ENCODE data around the gene DDC. TPM values are rescaled to one million over a fixed set of nuclear protein-coding genes. Genes with fewer than 3 reads are reported as not detected.

The DDC gene
- total RNA-seq, 2 donors from 2014 or later, result 0.85 TPM; not detected in 1

DNA sequence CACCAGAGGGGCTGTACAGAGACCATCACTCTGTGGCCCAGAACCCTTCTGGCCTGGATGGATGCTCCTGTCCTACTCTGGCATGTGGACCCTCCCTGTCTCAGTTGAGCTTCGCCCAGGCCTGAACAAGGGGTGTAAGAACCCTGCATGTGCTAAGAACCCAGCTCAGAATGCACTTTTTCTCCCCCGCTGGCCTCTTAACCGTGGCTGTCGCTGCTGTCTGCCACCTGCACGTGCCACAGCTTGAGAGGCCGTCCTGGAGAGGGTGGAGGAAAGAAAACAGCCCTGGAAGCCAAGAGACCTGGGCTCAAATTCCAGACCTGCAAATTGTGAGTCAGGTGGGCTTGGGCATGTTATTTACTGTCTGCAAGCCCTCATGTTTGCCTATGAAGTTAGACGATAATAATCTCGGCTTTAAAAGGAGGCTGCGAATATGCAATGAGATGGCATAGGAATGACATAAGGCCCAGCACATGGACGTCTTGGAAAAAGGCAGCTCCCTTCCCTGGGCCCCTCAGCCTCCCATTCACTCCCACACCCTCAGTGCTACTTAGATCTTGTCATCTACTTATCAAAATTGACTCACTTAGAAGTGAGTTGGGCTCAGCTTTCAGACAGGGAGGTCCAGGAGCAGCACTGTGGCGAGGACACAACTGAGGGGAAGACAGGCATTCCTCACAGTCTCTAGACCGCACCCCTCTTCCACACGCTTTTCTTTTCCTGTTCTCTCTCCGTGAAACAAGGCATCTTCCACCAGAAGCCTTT lies 146.5 kb downstream of the DDC start:
- Histone ChIP-seq H3K4me3 (no peak overlapping the region), H3K36me3 (no peaks in the 10 kb centered on the region), H3K9me3 (no peaks in the 10 kb centered on the region), H3K27ac (no peak overlapping the region), H3K27me3 (replicated peaks; ENCODE audit: insufficient read depth) (no peaks in the 10 kb centered on the region), H3K4me1 (ENCODE audit: control insufficient read depth in 1 of 2, low read depth in 2 of 2) (no peaks in the 10 kb centered on the region)
- ATAC-seq (ENCODE audit: insufficient number of reproducible peaks, low FRiP score, low read depth) (no peak), DNase-seq (ENCODE audit: low spot score) (no peak)
- TF ChIP-seq, protein P1, sequence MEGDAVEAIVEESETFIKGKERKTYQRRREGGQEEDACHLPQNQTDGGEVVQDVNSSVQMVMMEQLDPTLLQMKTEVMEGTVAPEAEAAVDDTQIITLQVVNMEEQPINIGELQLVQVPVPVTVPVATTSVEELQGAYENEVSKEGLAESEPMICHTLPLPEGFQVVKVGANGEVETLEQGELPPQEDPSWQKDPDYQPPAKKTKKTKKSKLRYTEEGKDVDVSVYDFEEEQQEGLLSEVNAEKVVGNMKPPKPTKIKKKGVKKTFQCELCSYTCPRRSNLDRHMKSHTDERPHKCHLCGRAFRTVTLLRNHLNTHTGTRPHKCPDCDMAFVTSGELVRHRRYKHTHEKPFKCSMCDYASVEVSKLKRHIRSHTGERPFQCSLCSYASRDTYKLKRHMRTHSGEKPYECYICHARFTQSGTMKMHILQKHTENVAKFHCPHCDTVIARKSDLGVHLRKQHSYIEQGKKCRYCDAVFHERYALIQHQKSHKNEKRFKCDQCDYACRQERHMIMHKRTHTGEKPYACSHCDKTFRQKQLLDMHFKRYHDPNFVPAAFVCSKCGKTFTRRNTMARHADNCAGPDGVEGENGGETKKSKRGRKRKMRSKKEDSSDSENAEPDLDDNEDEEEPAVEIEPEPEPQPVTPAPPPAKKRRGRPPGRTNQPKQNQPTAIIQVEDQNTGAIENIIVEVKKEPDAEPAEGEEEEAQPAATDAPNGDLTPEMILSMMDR (IDR thresholded peaks at IDR 0.05), result no peak

DNA sequence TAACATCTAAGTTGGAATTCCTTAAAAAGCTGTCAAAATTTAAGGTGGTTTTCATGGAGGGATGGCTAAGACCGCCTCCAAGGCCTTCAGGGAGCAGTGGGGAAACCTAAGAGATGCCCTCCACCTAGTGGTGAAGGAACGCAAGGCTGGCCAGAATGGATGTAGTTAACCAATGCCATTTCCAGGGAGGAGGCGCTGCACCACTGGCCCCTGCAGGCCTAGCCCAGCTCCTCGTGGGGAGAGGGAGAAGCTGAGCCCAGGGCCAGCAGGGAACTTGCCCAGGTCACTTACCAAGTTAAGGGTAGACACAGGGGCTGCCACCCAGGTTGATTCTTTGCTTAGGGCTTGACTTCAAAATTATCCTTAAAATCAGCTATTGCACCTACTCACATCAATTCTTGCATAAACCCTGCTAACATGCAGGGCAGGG lies 147.1 kb downstream of the DDC start:
- no peak overlapping the region for H3K4me3 ChIP-seq
- DNase-seq (ENCODE audit: low spot score) (no peak), ATAC-seq (ENCODE audit: insufficient number of reproducible peaks, low FRiP score, low read depth) (no peak)
- no peaks in the 10 kb centered on the region for H3K36me3 ChIP-seq
- no peaks in the 10 kb centered on the region for H3K27me3 ChIP-seq (replicated peaks; ENCODE audit: insufficient read depth)
- TF ChIP-seq, protein P1 (IDR thresholded peaks at IDR 0.05), result peak; percentile 45
- no peak overlapping the region for H3K27ac ChIP-seq
- H3K4me1 ChIP-seq (ENCODE audit: control insufficient read depth in 1 of 2, low read depth in 2 of 2), result no peaks in the 10 kb centered on the region
- no peaks in the 10 kb centered on the region for H3K9me3 ChIP-seq

DNA sequence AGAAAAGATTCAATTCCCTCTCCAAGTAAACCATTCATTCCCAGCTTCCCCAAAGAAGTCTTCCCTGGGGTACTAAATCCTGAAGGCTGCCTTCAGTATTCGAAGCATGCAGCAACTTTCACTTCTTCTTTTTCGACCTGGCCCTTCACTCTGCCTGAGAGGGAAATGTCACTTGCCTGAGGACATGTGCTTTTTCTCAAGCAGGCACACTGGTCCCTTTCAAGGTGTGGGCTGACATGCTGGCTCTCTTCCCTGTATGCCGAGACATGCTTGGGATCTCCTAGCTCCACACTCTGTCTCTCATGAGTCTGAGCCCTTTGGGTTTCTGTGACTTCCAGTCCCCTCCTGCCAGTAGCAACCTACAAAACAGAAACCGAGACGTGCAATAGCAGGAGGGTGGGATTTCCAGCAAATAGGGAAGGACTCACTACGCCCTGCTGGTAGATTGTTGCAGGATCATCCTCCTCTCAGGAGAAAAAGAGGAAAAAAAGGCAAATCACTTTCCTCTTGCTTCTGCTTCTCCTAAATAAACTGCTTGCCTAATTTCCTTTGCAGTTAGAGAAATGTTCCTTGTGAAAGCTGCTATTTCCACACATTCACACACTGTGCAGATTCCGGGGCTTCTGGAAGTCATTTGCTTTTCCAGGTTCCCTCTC lies 148.6 kb downstream of the DDC start:
- TF ChIP-seq, protein P1 (IDR thresholded peaks at IDR 0.05), result no peak
- no peaks in the 10 kb centered on the region for H3K27me3 ChIP-seq (replicated peaks; ENCODE audit: insufficient read depth)
- no peak overlapping the region for H3K27ac ChIP-seq
- H3K36me3 ChIP-seq, result no peaks in the 10 kb centered on the region
- no peaks in the 10 kb centered on the region for H3K4me1 ChIP-seq (ENCODE audit: control insufficient read depth in 1 of 2, low read depth in 2 of 2)
- ATAC-seq (ENCODE audit: insufficient number of reproducible peaks, low FRiP score, low read depth), result no peak
- no peak overlapping the region for H3K4me3 ChIP-seq
- no peak for DNase-seq (ENCODE audit: low spot score)
- no peaks in the 10 kb centered on the region for H3K9me3 ChIP-seq

DNA sequence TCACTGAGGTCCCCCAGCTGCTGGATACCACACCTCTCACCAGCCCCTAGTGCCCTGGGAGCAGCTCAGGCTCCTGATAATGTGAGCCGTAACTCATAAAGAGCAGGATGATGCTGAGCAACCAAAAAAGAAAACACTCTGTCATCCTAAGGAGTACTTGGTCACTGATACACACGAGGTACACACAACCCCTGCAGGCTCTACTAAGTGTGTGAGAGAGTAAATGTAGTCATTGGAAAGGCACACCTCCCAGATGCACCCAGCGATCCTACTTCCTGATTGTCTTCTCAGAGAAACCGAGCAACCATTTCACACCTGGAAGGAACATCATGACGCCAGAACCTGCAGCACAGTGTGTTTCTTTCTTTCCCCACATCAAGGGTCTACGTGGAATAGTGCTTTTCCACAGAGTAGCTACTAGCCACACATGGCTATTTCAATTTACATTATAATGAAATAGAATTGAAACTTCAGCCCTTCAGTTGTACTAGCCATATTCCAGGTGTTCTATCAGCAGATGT lies 149.3 kb downstream of the DDC start:
- TF ChIP-seq, protein P1 (IDR thresholded peaks at IDR 0.05), result no peak
- no peaks in the 10 kb centered on the region for H3K4me1 ChIP-seq (ENCODE audit: control insufficient read depth in 1 of 2, low read depth in 2 of 2)
- H3K27ac ChIP-seq, result no peak overlapping the region
- H3K9me3 ChIP-seq, result no peaks in the 10 kb centered on the region
- ATAC-seq (ENCODE audit: insufficient number of reproducible peaks, low FRiP score, low read depth), result no peak
- H3K27me3 ChIP-seq (replicated peaks; ENCODE audit: insufficient read depth), result no peaks in the 10 kb centered on the region
- DNase-seq (ENCODE audit: low spot score), result no peak
- no peaks in the 10 kb centered on the region for H3K36me3 ChIP-seq
- H3K4me3 ChIP-seq, result no peak overlapping the region

DNA sequence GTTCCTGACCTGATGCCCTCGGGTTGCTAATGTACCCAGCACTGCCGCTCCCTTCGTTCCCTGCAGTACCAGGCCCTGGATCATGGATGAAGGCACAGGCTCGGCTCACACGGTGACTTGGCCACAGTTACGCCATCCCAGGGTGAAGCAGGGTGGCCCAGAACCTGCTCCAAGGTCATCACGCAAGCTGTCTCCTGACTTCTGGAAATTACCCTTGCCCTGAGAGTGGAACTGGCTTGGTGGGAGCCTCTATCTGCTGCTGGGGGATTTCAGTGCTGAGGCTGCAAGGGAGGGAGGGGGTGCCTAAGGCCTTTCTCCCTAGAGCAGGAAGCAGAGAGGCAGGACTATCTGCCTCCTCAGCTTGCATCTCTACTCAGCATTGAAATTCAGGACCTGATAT lies 151.6 kb downstream of the DDC start:
- ATAC-seq (ENCODE audit: insufficient number of reproducible peaks, low FRiP score, low read depth) (no peak), DNase-seq (ENCODE audit: low spot score) (no peak)
- Histone ChIP-seq H3K27ac (no peak overlapping the region), H3K27me3 (replicated peaks; ENCODE audit: insufficient read depth) (no peaks in the 10 kb centered on the region), H3K36me3 (no peaks in the 10 kb centered on the region), H3K9me3 (no peaks in the 10 kb centered on the region), H3K4me3 (no peak overlapping the region), H3K4me1 (ENCODE audit: control insufficient read depth in 1 of 2, low read depth in 2 of 2) (no peaks in the 10 kb centered on the region)
- TF ChIP-seq, protein P1 (IDR thresholded peaks at IDR 0.05), result no peak

Measured in thoracic aorta (tissue), 2 donors.